Measurements from ENCODE around the gene SNX24. TPM values are rescaled to one million over a fixed set of nuclear protein-coding genes. Genes with fewer than 3 reads are reported as not detected.

SNX24 gene
- total RNA-seq, 1 donor from 2014 or later = 16.2 TPM

GRCh38 chr5:122915717-122916461, 70.5 kb downstream of the SNX24 start:
- DNase-seq (ENCODE audit: extremely low read depth, low read depth, low spot score) = no peak

- no peak for DNase-seq (ENCODE audit: extremely low read depth, low read depth, low spot score)
Measured at GRCh38 chr5:122916490-122916889, 71.1 kb downstream of the SNX24 start.

- no peak for DNase-seq (ENCODE audit: extremely low read depth, low read depth, low spot score)
Measured at GRCh38 chr5:122919969-122920368, 74.6 kb downstream of the SNX24 start.

DNA sequence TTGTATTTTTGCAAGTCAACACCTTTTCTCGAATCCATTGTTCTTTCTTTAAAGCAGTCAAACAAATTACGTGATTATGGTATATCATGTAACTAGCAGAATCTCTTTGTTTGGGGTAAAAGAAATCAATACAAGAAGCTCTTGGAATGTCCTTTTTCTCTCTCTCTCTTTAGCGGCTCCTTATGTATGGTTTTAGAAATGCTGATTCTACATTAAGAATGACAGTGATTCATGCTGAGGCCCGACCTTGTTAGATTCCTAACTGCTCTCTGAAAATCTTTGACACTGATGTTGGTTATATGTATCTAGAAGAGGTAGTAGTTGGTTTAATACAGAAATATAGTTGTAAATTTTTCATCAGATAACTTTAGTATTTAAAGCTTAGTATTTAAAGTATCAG, 76.4 kb downstream of the SNX24 start:
- DNase-seq (ENCODE audit: extremely low read depth, low read depth, low spot score) = no peak

GRCh38 chr5:122924203-122924602, 78.8 kb downstream of the SNX24 start:
- no peak for DNase-seq (ENCODE audit: extremely low read depth, low read depth, low spot score)

- DNase-seq (ENCODE audit: extremely low read depth, low read depth, low spot score) = no peak
Measured at GRCh38 chr5:122924719-122925395, 79.4 kb downstream of the SNX24 start.

- DNase-seq (ENCODE audit: extremely low read depth, low read depth, low spot score) = no peak
Measured at GRCh38 chr5:122929001-122929400, 83.6 kb downstream of the SNX24 start.

DNA sequence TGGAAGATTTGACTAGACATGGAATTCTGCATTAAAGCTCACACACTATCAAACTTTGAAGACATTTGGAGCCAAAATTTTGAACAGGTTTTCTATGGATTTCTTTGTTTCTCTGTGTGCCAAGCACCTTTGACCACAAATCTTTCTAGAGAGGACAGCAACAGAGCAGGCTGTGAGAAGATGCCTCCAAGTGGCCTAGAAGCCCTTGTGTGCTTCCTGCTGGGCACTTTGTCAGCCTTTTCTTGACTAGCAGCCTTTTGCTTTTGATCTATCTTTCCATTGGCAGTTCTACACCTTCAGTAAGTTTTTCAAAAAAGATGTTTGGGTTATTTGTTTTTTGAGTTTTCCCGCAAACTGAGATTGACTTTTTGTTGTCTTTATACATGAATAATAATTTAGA, 84.6 kb downstream of the SNX24 start:
- DNase-seq (ENCODE audit: extremely low read depth, low read depth, low spot score) = no peak

DNA sequence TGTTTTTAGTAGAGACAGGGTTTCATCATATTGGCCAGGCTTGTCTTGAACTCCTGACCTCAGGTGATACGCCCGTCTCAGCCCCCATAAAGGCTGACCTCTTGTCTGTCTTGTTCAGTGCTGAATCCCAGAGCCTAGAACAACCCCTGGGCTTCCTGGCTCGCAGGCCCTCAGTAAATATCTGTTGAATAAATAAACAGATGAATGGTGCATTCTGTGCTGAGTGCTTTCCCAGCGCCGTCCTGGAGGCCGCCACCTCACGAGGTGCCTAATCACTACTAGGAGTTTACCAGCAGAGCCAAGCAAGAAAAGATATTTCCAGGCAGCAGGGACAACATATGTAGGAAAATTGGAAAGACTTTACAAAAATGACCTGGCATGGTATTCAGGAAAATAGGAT, 88.5 kb downstream of the SNX24 start:
- DNase-seq (ENCODE audit: extremely low read depth, low read depth, low spot score) = no peak

DNA sequence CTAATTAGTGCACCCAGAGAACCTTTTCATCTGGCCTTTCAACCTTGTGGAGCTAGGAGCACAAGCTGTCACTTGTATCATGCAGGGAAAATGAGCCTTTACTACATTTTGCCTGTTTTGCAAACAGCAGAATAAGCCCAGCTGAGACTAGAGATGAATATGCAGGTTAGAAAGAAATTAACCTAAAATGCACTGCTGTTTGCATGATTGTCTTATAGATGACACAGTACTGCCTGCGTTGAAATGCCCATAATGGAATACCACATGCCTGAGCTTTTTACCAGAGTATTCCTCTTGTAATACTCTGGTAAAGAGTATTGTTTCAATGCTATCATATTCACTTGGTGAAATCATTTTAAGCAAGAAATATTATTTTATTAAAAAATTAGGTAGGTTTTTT, 90.7 kb downstream of the SNX24 start:
- no peak for DNase-seq (ENCODE audit: extremely low read depth, low read depth, low spot score)

DNA sequence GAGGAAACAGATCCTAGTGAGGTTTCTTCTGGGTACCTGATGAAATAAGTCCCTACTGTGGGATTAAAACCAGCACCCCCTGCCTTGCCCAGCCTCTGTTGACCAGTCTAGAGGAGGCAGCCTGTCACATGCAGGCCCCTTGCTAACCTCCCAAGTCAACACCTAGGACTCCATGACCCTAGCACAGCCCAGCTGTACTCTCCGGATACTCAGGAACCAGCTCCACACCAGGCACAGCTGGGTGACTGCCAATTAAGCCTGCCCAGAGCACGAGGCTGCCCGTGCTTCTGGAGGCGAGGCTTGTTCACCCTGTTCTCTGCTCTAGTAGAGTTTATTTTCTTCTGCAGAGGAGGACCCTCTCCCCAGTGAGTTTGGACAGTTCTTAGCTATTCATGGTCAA, 92.5 kb downstream of the SNX24 start:
- DNase-seq (ENCODE audit: extremely low read depth, low read depth, low spot score) = no peak

- DNase-seq (ENCODE audit: extremely low read depth, low read depth, low spot score) = no peak
Measured at GRCh38 chr5:122940890-122941289, 95.5 kb downstream of the SNX24 start.

- no peak for DNase-seq (ENCODE audit: extremely low read depth, low read depth, low spot score)
Measured at GRCh38 chr5:122941737-122942136, 96.3 kb downstream of the SNX24 start.

DNA sequence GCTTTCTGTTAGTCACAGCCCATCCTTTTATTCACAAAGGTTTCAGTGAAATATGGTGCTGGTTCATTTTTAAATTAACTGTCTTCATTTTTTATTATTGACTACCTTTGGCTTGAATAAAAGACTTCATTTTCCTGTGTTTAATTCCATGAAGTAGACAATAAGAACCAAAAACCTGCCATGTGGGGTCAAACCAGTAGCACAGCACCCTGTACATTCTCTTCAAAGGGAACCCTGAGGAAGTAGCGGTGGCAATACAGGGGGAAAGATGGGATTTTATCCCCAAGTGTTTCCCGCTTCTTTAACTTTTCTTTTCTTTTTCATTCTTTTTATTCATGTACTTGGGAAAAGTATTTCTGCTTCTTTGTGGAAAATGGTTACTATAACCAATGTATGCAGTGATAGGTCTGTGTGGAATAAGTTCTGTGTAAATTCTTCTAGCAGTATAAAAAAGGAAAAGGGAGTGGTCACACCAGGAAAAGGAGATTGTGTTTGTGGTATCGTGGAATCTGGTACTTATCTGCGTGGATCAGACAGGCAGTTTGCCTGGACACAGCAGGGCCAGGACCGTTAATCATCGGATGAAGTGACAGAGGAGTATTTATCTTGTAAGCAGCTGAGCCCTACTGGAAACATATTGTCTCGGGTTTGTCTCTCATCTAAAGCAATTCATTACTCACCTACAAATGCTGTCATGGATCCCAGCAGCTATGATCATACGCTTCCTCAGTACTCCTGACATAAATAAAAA, 96.9 kb downstream of the SNX24 start:
- no peak for DNase-seq (ENCODE audit: extremely low read depth, low read depth, low spot score)

DNA sequence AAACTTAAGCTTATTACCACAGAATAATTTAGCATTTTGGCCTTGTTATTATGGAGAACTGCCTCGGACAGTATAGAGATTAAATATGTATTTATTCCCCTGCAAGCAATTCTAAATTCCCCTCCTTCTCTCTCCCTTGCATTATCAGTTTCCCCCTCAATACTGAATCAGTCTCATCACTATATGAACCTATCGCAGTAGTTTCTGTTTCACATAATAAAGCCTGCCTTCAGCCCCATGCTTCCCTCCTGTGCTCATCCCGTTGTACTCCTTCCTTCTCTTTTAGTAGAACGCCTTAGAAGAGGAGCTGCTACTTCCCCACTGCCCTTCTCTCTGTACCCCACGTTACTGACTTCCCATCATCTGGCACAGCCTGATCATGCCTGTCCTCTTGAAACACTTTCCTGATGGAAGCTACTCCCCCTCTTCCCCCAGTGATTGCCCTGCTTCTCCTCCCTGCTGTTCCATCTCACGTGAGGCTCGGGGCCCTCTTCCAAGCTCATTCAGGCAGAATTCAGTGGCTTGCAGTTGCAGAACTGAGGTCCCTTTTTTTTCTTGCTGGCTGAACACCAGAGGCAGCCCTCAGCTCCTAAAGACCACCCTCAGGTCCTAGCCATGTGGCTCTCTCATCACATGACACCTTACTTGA, 97.8 kb downstream of the SNX24 start:
- no peak for DNase-seq (ENCODE audit: extremely low read depth, low read depth, low spot score)

GRCh38 chr5:122944051-122944450, 98.6 kb downstream of the SNX24 start:
- DNase-seq (ENCODE audit: extremely low read depth, low read depth, low spot score) = no peak

DNA sequence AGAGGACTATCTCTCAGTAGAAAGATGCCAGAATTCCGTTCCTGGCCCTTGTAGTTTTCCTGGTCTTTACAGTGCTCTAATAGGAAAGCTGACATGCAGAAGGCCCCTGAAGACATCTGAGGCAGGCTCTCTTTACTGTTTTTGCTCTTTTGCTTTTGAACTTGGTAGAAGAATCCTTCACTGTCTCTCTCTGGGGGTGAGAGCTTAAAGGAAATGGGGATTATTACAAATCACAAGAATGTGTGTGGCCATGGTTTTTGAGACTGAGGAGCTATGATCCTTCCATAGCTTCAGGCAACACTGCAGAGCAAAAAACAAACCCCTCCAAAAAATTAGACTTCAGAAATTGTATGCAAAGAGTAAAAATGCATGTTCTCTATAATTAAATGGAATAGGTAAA, 102.0 kb downstream of the SNX24 start:
- DNase-seq (ENCODE audit: extremely low read depth, low read depth, low spot score) = no peak

- DNase-seq (ENCODE audit: extremely low read depth, low read depth, low spot score) = no peak
Measured at GRCh38 chr5:122947772-122948171, 102.4 kb downstream of the SNX24 start.

- no peak for DNase-seq (ENCODE audit: extremely low read depth, low read depth, low spot score)
Measured at GRCh38 chr5:122948319-122948718, 102.9 kb downstream of the SNX24 start.

DNA sequence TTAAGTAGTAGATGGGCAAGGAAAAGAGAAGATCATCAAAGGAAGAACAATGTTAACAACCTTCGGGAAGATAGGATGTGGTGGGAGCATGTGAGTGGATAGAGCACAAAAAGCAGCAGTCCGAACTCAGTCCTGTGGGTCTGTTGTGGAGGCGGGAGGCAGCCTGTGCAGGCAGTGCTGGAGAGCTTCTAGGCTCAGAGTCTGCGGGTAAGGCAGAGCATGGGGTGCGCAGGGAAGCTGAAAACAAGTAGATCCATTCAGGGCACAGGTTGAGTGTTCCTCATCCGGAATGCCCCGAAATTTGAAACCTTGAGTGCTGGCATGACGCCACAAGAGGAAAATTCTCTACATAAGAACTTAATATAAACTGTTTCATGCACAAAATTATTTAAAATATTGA, 106.2 kb downstream of the SNX24 start:
- DNase-seq (ENCODE audit: extremely low read depth, low read depth, low spot score) = no peak

DNA sequence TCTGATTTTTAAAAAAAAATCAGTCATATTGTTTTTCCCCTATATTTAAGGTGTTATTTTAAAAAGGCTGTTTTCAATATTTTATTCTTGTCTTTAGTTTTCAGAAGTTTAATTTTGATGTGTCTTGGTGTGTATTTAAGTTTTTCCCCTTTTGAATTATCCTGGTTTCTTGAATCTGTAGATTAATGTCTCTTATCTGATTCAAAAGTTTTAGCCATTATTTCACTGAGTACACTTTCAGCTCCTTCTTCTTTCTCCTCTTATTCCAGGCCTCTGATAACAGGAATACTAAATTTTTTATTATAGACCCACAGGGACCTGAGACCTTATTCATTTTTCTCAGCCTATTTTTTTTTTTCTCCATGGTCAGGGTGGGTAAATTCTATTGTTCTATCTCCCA, 109.3 kb downstream of the SNX24 start:
- no peak for DNase-seq (ENCODE audit: extremely low read depth, low read depth, low spot score)

All from glomerular endothelial cell (primary cell).